Measurements from ENCODE around the gene PALMD.
A peak's percentile ranks its signal among the peaks of the same experiment; 100 is the strongest.

PALMD gene

DNA sequence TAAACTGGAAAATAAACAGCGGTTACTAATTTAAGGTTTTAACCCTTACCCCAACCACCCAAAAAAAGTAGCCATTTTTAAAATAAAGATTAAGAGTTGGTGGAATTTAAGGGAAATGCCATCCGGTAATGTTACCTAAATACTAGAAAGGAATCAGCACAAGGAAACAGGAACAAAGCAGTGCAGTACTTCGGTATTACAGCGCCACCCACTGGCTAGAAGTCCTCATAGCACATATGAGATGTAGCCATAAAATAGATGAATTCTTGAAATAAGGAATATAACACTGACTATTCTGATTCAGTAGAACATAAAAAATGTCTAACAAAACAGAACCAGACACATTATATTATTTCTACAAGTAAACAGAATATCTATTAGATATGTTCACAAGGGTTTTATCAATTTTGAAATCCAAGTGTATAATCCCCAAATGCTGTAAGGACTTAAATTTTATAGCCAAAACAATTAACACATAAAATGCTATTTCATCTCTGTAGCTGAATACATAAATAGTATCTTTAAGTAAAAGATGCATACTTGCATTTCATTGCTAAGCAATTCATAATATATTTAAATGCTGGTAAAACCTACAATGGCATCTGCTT, 61.7 kb downstream of the PALMD start:
- H3K4me1 ChIP-seq (ENCODE audit: control insufficient read depth, insufficient read depth, low read length, poor library complexity, severe bottlenecking), result peaks cover 6% of the 10 kb centered on the region
- no peaks in the 10 kb centered on the region for H3K9me3 ChIP-seq (ENCODE audit: control insufficient read depth, low read length)
- no peaks in the 10 kb centered on the region for H3K36me3 ChIP-seq (ENCODE audit: control insufficient read depth, insufficient read depth, low read length)
- peak; percentile 14 to 43 (median 17) for DNase-seq
- H3K27ac ChIP-seq (ENCODE audit: insufficient read depth, low read length, poor library complexity, severe bottlenecking), result no peak overlapping the region
- H3K4me3 ChIP-seq (ENCODE audit: insufficient read depth, low read depth, low read length, poor library complexity, severe bottlenecking), result no peak overlapping the region
- H3K27me3 ChIP-seq (replicated peaks; ENCODE audit: control insufficient read depth, insufficient read depth, low read length, poor library complexity, severe bottlenecking), result no peaks in the 10 kb centered on the region

- no peaks in the 10 kb centered on the region for H3K4me1 ChIP-seq (ENCODE audit: control insufficient read depth, insufficient read depth, low read length, poor library complexity, severe bottlenecking)
- no peaks in the 10 kb centered on the region for H3K36me3 ChIP-seq (ENCODE audit: control insufficient read depth, insufficient read depth, low read length)
- no peak for DNase-seq
- H3K4me3 ChIP-seq (ENCODE audit: insufficient read depth, low read depth, low read length, poor library complexity, severe bottlenecking), result no peak overlapping the region
- H3K9me3 ChIP-seq (ENCODE audit: control insufficient read depth, low read length), result no peaks in the 10 kb centered on the region
- H3K27me3 ChIP-seq (replicated peaks; ENCODE audit: control insufficient read depth, insufficient read depth, low read length, poor library complexity, severe bottlenecking), result no peaks in the 10 kb centered on the region
- H3K27ac ChIP-seq (ENCODE audit: insufficient read depth, low read length, poor library complexity, severe bottlenecking), result no peak overlapping the region
Measured at GRCh38 chr1:99710994-99711393, 65.1 kb downstream of the PALMD start.

DNA sequence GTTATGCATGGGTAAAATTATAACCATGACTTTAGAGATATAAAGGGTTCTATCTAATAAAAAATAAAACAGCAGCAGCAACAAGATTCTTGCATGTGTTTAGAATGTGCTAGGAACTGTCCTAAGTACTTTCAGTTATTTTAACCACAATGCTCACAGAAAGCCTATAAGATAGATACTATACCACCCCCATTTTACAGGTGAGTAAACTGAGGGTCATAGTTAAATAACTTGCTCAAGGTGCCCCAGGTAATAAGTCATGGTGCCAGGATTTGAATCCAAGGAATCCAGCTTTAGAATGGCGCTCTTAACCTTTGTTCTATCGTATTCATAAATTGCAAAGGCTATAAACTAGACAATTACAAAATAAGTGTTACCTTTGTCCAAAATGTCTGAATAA, 67.1 kb downstream of the PALMD start:
- H3K27me3 ChIP-seq (replicated peaks; ENCODE audit: control insufficient read depth, insufficient read depth, low read length, poor library complexity, severe bottlenecking), result no peaks in the 10 kb centered on the region
- H3K4me3 ChIP-seq (ENCODE audit: insufficient read depth, low read depth, low read length, poor library complexity, severe bottlenecking), result no peak overlapping the region
- no peaks in the 10 kb centered on the region for H3K4me1 ChIP-seq (ENCODE audit: control insufficient read depth, insufficient read depth, low read length, poor library complexity, severe bottlenecking)
- H3K9me3 ChIP-seq (ENCODE audit: control insufficient read depth, low read length), result no peaks in the 10 kb centered on the region
- no peaks in the 10 kb centered on the region for H3K36me3 ChIP-seq (ENCODE audit: control insufficient read depth, insufficient read depth, low read length)
- H3K27ac ChIP-seq (ENCODE audit: insufficient read depth, low read length, poor library complexity, severe bottlenecking), result no peak overlapping the region
- DNase-seq, result no peak

- DNase-seq, result no peak
- Histone ChIP-seq H3K27me3 (replicated peaks; ENCODE audit: control insufficient read depth, insufficient read depth, low read length, poor library complexity, severe bottlenecking) (no peaks in the 10 kb centered on the region), H3K4me1 (ENCODE audit: control insufficient read depth, insufficient read depth, low read length, poor library complexity, severe bottlenecking) (no peaks in the 10 kb centered on the region), H3K27ac (ENCODE audit: insufficient read depth, low read length, poor library complexity, severe bottlenecking) (no peak overlapping the region), H3K36me3 (ENCODE audit: control insufficient read depth, insufficient read depth, low read length) (no peaks in the 10 kb centered on the region), H3K9me3 (ENCODE audit: control insufficient read depth, low read length) (no peaks in the 10 kb centered on the region), H3K4me3 (ENCODE audit: insufficient read depth, low read depth, low read length, poor library complexity, severe bottlenecking) (no peak overlapping the region)
Measured at GRCh38 chr1:99717005-99717404, 71.1 kb downstream of the PALMD start.

DNA sequence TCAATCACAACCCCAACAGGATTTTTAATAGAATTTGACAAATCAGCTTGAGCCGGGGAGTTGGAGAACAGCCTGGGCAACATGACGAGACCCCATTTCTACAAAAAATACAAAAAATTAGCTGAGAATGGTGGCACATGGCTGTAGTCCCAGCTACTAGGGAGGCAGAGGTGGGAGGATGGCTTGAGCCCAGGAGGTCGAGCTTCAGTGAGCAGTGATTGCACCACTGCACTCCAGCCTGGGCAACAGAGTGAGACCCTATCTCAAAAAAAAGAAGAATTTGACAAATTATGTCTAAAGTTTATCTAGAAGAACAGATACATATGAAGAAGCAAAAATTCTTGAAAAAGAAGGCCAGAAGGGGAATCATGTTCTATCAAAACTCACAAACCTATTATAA, 77.3 kb downstream of the PALMD start:
- Histone ChIP-seq H3K36me3 (ENCODE audit: control insufficient read depth, insufficient read depth, low read length) (no peaks in the 10 kb centered on the region), H3K4me3 (ENCODE audit: insufficient read depth, low read depth, low read length, poor library complexity, severe bottlenecking) (no peak overlapping the region), H3K4me1 (ENCODE audit: control insufficient read depth, insufficient read depth, low read length, poor library complexity, severe bottlenecking) (no peaks in the 10 kb centered on the region), H3K9me3 (ENCODE audit: control insufficient read depth, low read length) (no peaks in the 10 kb centered on the region), H3K27ac (ENCODE audit: insufficient read depth, low read length, poor library complexity, severe bottlenecking) (no peak overlapping the region), H3K27me3 (replicated peaks; ENCODE audit: control insufficient read depth, insufficient read depth, low read length, poor library complexity, severe bottlenecking) (no peaks in the 10 kb centered on the region)
- no peak for DNase-seq

DNA sequence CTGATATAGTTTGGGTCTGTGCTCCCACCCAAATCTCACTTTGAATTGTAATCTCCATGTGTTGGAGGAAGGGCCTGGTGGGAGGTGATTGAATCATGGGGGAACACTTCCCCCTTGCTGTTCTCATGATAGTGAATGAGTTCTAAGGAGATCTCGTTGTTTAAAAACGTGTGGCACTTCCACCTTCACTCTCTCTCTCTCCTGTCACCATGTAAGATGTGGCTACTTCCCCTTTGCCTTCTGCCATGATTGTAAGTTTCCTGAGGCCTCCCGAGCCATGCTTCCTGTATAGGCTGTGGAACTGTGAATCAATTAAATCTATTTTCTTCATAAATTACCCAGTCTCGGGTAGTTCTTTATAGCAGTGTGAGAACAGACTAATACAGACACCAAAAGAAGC, 80.1 kb downstream of the PALMD start:
- DNase-seq, result no peak
- Histone ChIP-seq H3K9me3 (ENCODE audit: control insufficient read depth, low read length) (no peaks in the 10 kb centered on the region), H3K36me3 (ENCODE audit: control insufficient read depth, insufficient read depth, low read length) (no peaks in the 10 kb centered on the region), H3K27me3 (replicated peaks; ENCODE audit: control insufficient read depth, insufficient read depth, low read length, poor library complexity, severe bottlenecking) (no peaks in the 10 kb centered on the region), H3K27ac (ENCODE audit: insufficient read depth, low read length, poor library complexity, severe bottlenecking) (no peak overlapping the region), H3K4me1 (ENCODE audit: control insufficient read depth, insufficient read depth, low read length, poor library complexity, severe bottlenecking) (no peaks in the 10 kb centered on the region), H3K4me3 (ENCODE audit: insufficient read depth, low read depth, low read length, poor library complexity, severe bottlenecking) (no peak overlapping the region)

GRCh38 chr1:99726407-99726806, 80.5 kb downstream of the PALMD start:
- no peak overlapping the region for H3K4me3 ChIP-seq (ENCODE audit: insufficient read depth, low read depth, low read length, poor library complexity, severe bottlenecking)
- no peaks in the 10 kb centered on the region for H3K9me3 ChIP-seq (ENCODE audit: control insufficient read depth, low read length)
- H3K27me3 ChIP-seq (replicated peaks; ENCODE audit: control insufficient read depth, insufficient read depth, low read length, poor library complexity, severe bottlenecking), result no peaks in the 10 kb centered on the region
- H3K27ac ChIP-seq (ENCODE audit: insufficient read depth, low read length, poor library complexity, severe bottlenecking), result no peak overlapping the region
- H3K4me1 ChIP-seq (ENCODE audit: control insufficient read depth, insufficient read depth, low read length, poor library complexity, severe bottlenecking), result no peaks in the 10 kb centered on the region
- H3K36me3 ChIP-seq (ENCODE audit: control insufficient read depth, insufficient read depth, low read length), result no peaks in the 10 kb centered on the region
- no peak for DNase-seq

- no peaks in the 10 kb centered on the region for H3K36me3 ChIP-seq (ENCODE audit: control insufficient read depth, insufficient read depth, low read length)
Measured at GRCh38 chr1:99726818-99727217, 80.9 kb downstream of the PALMD start.

DNA sequence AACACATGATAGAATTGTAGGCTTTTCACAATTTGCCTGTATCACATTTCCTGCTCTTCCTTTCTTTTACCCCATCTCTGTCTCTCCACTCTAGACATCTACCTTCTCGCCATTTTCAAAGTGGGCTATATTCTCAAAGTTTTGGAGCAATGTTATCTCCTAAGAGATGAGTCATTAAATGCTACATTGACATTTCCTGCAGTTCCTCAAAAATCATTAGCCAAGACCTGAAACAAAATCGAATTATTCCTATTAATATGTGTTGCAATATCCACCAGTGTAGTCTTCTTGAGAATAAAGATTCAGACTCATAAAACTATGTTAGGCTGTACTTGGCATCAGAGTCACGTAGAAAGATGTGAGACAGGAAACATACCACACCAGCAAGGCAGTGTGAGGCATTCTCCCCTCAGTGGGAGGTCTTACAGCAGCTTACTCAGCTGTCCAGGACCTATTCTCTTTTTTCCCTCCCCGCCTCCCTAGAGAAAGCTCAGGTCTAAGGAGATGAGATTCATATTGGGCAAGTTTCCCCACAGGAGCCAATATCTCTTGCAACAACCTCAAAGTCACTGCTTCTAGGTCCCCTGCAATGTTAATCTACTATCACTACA, 81.8 kb downstream of the PALMD start:
- no peak for DNase-seq
- H3K9me3 ChIP-seq (ENCODE audit: control insufficient read depth, low read length), result no peaks in the 10 kb centered on the region
- H3K36me3 ChIP-seq (ENCODE audit: control insufficient read depth, insufficient read depth, low read length), result no peaks in the 10 kb centered on the region
- no peak overlapping the region for H3K27ac ChIP-seq (ENCODE audit: insufficient read depth, low read length, poor library complexity, severe bottlenecking)
- no peaks in the 10 kb centered on the region for H3K4me1 ChIP-seq (ENCODE audit: control insufficient read depth, insufficient read depth, low read length, poor library complexity, severe bottlenecking)
- H3K4me3 ChIP-seq (ENCODE audit: insufficient read depth, low read depth, low read length, poor library complexity, severe bottlenecking), result no peak overlapping the region
- no peaks in the 10 kb centered on the region for H3K27me3 ChIP-seq (replicated peaks; ENCODE audit: control insufficient read depth, insufficient read depth, low read length, poor library complexity, severe bottlenecking)

More at GRCh38 chr1:99726818-99727217, 80.9 kb downstream of the PALMD start:
- Histone ChIP-seq H3K4me3 (ENCODE audit: insufficient read depth, low read depth, low read length, poor library complexity, severe bottlenecking) (no peak overlapping the region), H3K27me3 (replicated peaks; ENCODE audit: control insufficient read depth, insufficient read depth, low read length, poor library complexity, severe bottlenecking) (no peaks in the 10 kb centered on the region), H3K4me1 (ENCODE audit: control insufficient read depth, insufficient read depth, low read length, poor library complexity, severe bottlenecking) (no peaks in the 10 kb centered on the region), H3K27ac (ENCODE audit: insufficient read depth, low read length, poor library complexity, severe bottlenecking) (no peak overlapping the region), H3K9me3 (ENCODE audit: control insufficient read depth, low read length) (no peaks in the 10 kb centered on the region)
- DNase-seq, result no peak

DNA sequence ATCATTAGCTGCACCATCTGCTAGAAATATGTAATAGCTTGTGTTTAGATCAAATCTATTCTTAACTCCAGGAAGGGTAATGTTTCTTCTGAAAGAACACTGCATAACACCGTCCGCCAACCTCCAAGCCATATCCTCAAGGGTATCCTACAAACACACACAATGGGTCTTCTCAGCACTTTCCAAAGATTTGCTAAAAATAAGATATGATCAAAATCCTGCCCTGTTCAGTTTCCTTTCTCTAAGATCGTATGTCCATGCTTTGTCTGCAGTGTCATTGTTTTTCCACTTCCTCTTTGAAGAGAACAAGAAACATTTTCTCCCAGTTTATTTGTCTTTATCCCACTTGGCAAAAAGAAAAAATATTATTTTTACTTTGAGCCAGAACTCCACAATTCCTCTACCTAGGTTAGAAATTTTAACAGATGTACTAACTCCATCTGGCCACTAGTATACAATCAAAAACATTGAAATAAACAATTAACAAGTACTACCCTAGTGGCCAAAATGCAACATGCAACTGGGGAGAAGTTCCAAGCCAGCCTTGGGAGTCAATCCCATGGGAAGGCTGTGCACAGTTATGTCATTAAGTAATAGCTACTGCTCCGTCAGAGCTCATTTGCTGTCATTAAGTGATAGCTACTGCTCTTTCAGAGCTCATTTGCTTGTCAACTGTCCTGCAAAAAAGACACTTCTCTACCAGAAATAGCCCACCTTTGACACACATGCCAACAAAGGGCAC, 82.8 kb downstream of the PALMD start:
- no peak for DNase-seq

More for the DNA sequence above, 82.8 kb downstream of the PALMD start:
- H3K4me1 ChIP-seq (ENCODE audit: control insufficient read depth, insufficient read depth, low read length, poor library complexity, severe bottlenecking), result no peaks in the 10 kb centered on the region
- no peaks in the 10 kb centered on the region for H3K9me3 ChIP-seq (ENCODE audit: control insufficient read depth, low read length)
- no peaks in the 10 kb centered on the region for H3K27me3 ChIP-seq (replicated peaks; ENCODE audit: control insufficient read depth, insufficient read depth, low read length, poor library complexity, severe bottlenecking)
- H3K27ac ChIP-seq (ENCODE audit: insufficient read depth, low read length, poor library complexity, severe bottlenecking), result no peak overlapping the region
- no peaks in the 10 kb centered on the region for H3K36me3 ChIP-seq (ENCODE audit: control insufficient read depth, insufficient read depth, low read length)
- no peak overlapping the region for H3K4me3 ChIP-seq (ENCODE audit: insufficient read depth, low read depth, low read length, poor library complexity, severe bottlenecking)

Measured in effector memory CD4-positive, alpha-beta T cell (primary cell).